WTC11 (cell line): ENCODE data around the gene NAALADL2. TPM values are rescaled to one million over a fixed set of nuclear protein-coding genes. Genes with fewer than 3 reads are reported as not detected.

ENCODE experiments used
- ATAC-seq: fragments of 200-7000 bp; cut with Tn5 transposase; 2 replicates; pipeline ENCODE4 v1.10.0; 2021; ENCODE audit warnings: mild to moderate bottlenecking, moderate library complexity
- CTCF ChIA-PET: fragments of 300-600 bp; sonication (Branson Sonifier 250); formaldehyde crosslinking; loops from one replicate; lab custom pipeline; 2021; ENCODE audit warnings: antibody characterized with exemption; lab: Charles Lee
- POLR2A ChIA-PET: fragments of 350-600 bp; sonication (Branson Sonifier 250); formaldehyde crosslinking; loops from one replicate; lab custom pipeline; 2021; ENCODE audit warnings: antibody characterized with exemption; lab: Charles Lee
- DNase-seq: peaks from one replicate; pipeline ENCODE4 v3.0.0; 2021; ENCODE audit warnings: low spot score
- H3K27ac Mint-ChIP-seq: 2 replicates; pipeline ENCODE4 v1.8.0; 2021; ENCODE audit warnings: mixed read lengths
- H3K27me3 Mint-ChIP-seq: 2 replicates; pipeline ENCODE4 v1.8.0; 2021; ENCODE audit warnings: low read depth, mild to moderate bottlenecking, moderate library complexity, mixed read lengths
- H3K36me3 Mint-ChIP-seq: 2 replicates; pipeline ENCODE4 v1.8.0; 2021; ENCODE audit warnings: mixed read lengths
- H3K4me1 Mint-ChIP-seq: 2 replicates; pipeline ENCODE4 v1.8.0; 2022; ENCODE audit warnings: mixed read lengths
- H3K4me3 Mint-ChIP-seq: 2 replicates; pipeline ENCODE4 v1.8.0; 2021; ENCODE audit warnings: mild to moderate bottlenecking, moderate library complexity, mixed read lengths
- H3K9me3 Mint-ChIP-seq: 2 replicates; pipeline ENCODE4 v1.8.0; 2021; ENCODE audit warnings: mixed read lengths
- ARID4B ChIP-seq: sonication (generic); formaldehyde crosslinking; IDR thresholded peaks from 2 replicates; pipeline ENCODE4 v1.8.0; 2023; ENCODE audit warnings: missing genetic modification reagents, mild to moderate bottlenecking, borderline replicate concordance
- ATF6 ChIP-seq: sonication (generic); formaldehyde crosslinking; IDR thresholded peaks from 2 replicates; pipeline ENCODE4 v1.8.1; 2023; ENCODE audit warnings: mild to moderate bottlenecking, missing genetic modification reagents
- CDX4 ChIP-seq: fragments of 250-450 bp; sonication (Bioruptor Pico); IDR thresholded peaks from 2 replicates; pipeline ENCODE4 v1.9.0; 2021; ENCODE audit warnings: moderate library complexity, mild to moderate bottlenecking, inconsistent platforms, borderline replicate concordance
- E2F5 ChIP-seq: sonication (generic); formaldehyde crosslinking; IDR thresholded peaks from 2 replicates; pipeline ENCODE4 v1.8.1; 2022; ENCODE audit warnings: mild to moderate bottlenecking, moderate library complexity, missing genetic modification reagents
- EMX1 ChIP-seq: fragments of 250-450 bp; sonication (Bioruptor Pico); IDR thresholded peaks from 2 replicates; pipeline ENCODE4 v1.8.0; 2021; ENCODE audit warnings: mild to moderate bottlenecking
- GABPB1 ChIP-seq: sonication (generic); formaldehyde crosslinking; IDR thresholded peaks from 2 replicates; pipeline ENCODE4 v1.8.1; 2023; ENCODE audit warnings: mild to moderate bottlenecking, missing genetic modification reagents
- KAT7 ChIP-seq: sonication (generic); formaldehyde crosslinking; IDR thresholded peaks from 2 replicates; pipeline ENCODE4 v1.8.1; 2023; ENCODE audit warnings: missing genetic modification reagents, mild to moderate bottlenecking, borderline replicate concordance
- NFATC4 ChIP-seq: fragments of 250-450 bp; sonication (Bioruptor Pico); IDR thresholded peaks from 2 replicates; pipeline ENCODE4 v1.9.0; 2021; ENCODE audit warnings: mild to moderate bottlenecking
- RELA ChIP-seq: sonication (generic); formaldehyde crosslinking; IDR thresholded peaks from 2 replicates; pipeline ENCODE4 v1.8.1; 2022; ENCODE audit warnings: missing genetic modification reagents, mild to moderate bottlenecking, borderline replicate concordance
- SMAD4 ChIP-seq: sonication (generic); formaldehyde crosslinking; IDR thresholded peaks from 2 replicates; pipeline ENCODE4 v1.8.0; 2022; ENCODE audit warnings: mild to moderate bottlenecking, missing genetic modification reagents
- TEAD1 ChIP-seq: sonication (generic); formaldehyde crosslinking; IDR thresholded peaks from 2 replicates; pipeline ENCODE4 v1.8.0; 2022; ENCODE audit warnings: mild to moderate bottlenecking, missing genetic modification reagents
- USF1 ChIP-seq: sonication (generic); formaldehyde crosslinking; IDR thresholded peaks from 2 replicates; pipeline ENCODE4 v1.8.0; 2022; ENCODE audit warnings: mild to moderate bottlenecking, missing genetic modification reagents
- ZBTB21 ChIP-seq: sonication (generic); formaldehyde crosslinking; IDR thresholded peaks from 2 replicates; pipeline ENCODE4 v1.8.1; 2023; ENCODE audit warnings: mild to moderate bottlenecking, missing genetic modification reagents, borderline replicate concordance
- ZBTB43 ChIP-seq: sonication (generic); formaldehyde crosslinking; IDR thresholded peaks from 2 replicates; pipeline ENCODE4 v1.8.1; 2023; ENCODE audit warnings: mild to moderate bottlenecking, missing genetic modification reagents
- ZNF416 ChIP-seq: fragments of 250-450 bp; sonication (Bioruptor Pico); IDR thresholded peaks from 2 replicates; pipeline ENCODE4 v1.9.0; 2021; ENCODE audit warnings: mild to moderate bottlenecking, inconsistent platforms
- total RNA-seq: library from RNA; stranded (reverse); gene quantifications from 3 replicates; pipeline ENCODE4 v1.2.3, GENCODE V29; 2021

NAALADL2 gene
- total RNA-seq, 1 experiment from 2014 or later = 1.2 TPM

- TF ChIP-seq GABPB1 (CRISPR knock-in tag) = no peak
These were observed 407.3 kb downstream of the NAALADL2 start (continued) for GRCh38 chr3:175266478-175266877.

GRCh38 chr3:175267121-175267531, 408.0 kb downstream of the NAALADL2 start:
- ATAC-seq (no peak), DNase-seq (no peak)
- H3K27ac Mint-ChIP-seq = no peak overlapping the region
- H3K36me3 Mint-ChIP-seq = no peaks in the 10 kb centered on the region
- ChIA-PET CTCF (no interaction called here), POLR2A (no interaction called here)
- peaks cover 4% of the 10 kb centered on the region; the same call in 1 of the 2 replicates for H3K4me1 Mint-ChIP-seq
- H3K4me3 Mint-ChIP-seq = no peak overlapping the region
- H3K9me3 Mint-ChIP-seq = no peaks in the 10 kb centered on the region
- TF ChIP-seq TEAD1 (CRISPR knock-in tag) = no peak
- TF ChIP-seq ZBTB21 (CRISPR knock-in tag) = no peak
- TF ChIP-seq RELA (CRISPR knock-in tag) = no peak
- TF ChIP-seq SMAD4 (CRISPR knock-in tag) = no peak
- no peak for TF ChIP-seq CDX4 (CRISPR knock-in tag)
- TF ChIP-seq E2F5 = no peak
- TF ChIP-seq ZBTB43 (CRISPR knock-in tag) = no peak
- TF ChIP-seq NFATC4 (CRISPR knock-in tag) = no peak
- TF ChIP-seq EMX1 (CRISPR knock-in tag) = no peak
- no peak for TF ChIP-seq USF1
- TF ChIP-seq ATF6 (CRISPR knock-in tag) = no peak
- TF ChIP-seq KAT7 (CRISPR knock-in tag) = no peak
- TF ChIP-seq ARID4B (CRISPR knock-in tag) = no peak
- TF ChIP-seq ZNF416 (CRISPR knock-in tag) = no peak
- H3K27me3 Mint-ChIP-seq = no peaks in the 10 kb centered on the region
